A549 treated with Mapracorat at 1 μM for 4 hours (cell line): ENCODE results near the gene EIF2B1. TPM values are rescaled to one million over a fixed set of nuclear protein-coding genes. Genes with fewer than 3 reads are reported as not detected.

Experiments
- total RNA-seq: library from RNA; stranded (reverse); fragments of 200-300 nt; extraction: Qiagen RNA extraction; gene quantifications from 5 replicates; pipeline ENCODE4 v1.2.3, GENCODE V29; 2022

The EIF2B1 gene
- total RNA-seq = 29.4 to 35.4 TPM (median 33.7 TPM) in 5 replicates

DNA sequence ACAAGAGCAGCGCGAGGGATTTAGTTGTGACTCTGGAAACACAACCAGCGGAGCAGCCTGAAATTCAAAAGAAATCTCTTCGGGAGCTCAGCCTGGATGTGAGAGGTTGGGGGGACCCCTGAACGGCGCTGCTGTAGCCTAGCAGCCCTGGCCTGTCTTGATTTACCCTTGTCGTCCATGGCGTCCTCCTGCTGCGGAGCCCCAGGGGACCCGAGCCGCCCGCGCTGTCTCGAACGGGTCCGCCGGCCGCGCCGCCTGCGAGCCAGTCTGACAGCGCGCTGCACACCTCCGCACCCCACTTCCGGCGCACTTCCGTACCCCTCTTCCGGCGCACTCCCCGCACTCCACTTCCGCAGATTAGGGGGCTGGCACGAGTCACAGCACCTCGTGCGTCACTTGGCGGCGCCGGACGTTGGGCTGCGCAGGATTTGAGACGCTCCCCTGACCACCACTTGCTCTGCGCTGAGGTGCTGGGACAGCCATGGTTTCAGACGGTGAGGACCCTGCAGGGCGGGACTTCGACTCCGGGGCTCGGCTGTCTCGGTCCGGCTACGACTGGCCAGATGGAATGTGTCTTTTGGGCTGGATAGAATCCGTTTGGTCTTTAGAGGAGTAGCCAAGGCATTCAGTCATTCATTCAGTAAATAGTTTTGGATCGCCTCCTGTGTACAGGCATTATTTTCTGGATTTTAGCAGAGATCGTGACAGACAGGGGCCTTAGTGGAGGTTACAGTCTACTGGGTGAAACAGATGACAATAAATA lies at the start of gene EIF2B1, which contains the start of gene GTF2H3:
Gene EIF2B1, minus strand, starts transcription at position 308 of the 763 bp plus-strand sequence. Its CDS starts 129 bp downstream, at position 179.
Gene GTF2H3, plus strand, starts transcription at position 451 of the 763 bp plus-strand sequence. Its CDS starts 31 bp downstream, at position 482.

DNA sequence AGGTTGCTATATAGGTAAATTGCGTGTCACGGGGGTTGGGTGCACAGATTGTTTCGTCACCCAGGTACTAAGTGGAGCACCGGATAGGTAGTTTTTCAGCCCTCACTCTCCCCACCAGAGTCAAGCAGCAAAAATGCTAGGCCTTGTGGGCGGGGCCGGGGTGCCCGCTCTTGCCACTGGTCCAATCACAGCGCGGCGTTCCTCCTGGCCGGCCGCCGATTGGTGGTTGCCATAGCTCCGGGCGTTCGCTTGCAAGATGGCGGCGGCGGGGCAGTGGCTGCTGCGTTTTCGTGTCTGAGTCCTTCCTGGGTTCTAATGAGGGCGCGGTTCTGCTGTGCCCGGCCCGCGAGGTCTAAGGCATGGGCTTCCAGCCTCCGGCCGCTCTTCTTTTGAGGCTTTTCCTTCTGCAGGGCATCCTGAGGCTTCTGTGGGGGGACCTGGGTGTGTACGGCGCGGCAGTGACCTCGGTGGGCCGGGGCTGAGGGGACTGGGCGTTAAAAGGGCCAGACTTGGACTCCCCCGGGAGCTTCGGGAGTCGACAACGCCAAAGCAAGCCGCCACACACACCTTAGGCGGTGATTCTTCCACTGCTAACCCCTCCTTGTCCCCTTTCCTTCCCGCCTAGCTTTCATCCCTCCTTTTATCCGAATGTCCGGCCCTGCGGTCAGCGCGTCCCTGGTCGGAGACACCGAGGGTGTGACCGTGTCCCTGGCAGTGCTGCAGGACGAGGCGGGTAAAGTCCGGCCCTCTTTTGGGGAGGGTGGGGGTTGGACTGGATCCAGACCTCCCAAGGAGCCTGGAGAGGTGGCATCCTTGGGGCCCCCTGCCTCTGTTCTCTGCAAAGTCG lies 37.6 kb upstream of the EIF2B1 start, which contains the start of gene TCTN2:
Gene TCTN2, plus strand, starts transcription at position 232 of the 847 bp plus-strand sequence. Its CDS starts 128 bp downstream, at position 360.

DNA sequence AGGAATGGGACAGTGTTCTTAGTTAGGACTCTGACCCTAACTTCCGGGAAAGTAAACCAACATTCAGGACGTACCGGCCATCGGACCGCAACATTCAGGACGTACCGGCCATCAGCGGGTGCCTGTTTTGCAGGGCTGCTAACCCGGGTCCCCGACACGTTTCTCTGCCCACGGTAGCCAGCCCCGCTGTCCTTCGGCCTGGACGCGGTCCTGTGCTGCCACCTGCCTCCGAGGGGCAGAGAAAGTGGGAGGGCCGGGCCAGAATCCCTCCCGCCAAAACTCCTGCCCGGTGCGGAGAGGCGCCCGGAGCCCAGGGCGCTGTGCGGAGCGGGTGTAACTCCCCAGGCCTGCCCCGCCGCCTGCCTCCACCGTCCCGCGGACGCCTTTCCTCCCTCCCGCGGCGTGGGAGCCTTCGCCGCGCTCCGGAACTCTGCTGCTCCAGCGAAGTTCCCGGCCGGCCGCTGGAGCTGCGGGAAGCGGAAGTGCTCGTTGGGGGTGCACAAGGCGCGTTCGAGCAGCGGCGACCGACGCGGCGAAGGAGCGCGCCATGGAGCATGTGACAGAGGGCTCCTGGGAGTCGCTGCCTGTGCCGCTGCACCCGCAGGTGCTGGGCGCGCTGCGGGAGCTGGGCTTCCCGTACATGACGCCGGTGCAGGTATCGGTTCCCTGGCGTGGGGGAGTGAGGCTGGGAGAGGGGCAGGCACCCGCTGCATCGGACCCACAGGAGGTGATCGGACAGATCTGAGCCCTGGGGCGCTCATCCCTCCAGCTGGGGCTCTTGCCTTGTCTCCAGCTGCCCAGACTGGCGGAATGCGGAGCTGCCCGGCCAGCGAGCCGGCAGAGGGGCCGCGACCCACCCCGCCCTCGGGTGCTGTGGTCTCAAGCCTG lies 31.6 kb downstream of the EIF2B1 start, which contains the start of gene DDX55:
Gene DDX55, plus strand, starts transcription at position 498 of the 888 bp plus-strand sequence. Its CDS starts 50 bp downstream, at position 548.

Other genes with a start within 250 kb of the EIF2B1 start
- 50.2 to 54.8 TPM (median 53.6 TPM) in 5 replicates for gene KMT5A, start 249.6 kb downstream of the EIF2B1 start, total RNA-seq
- gene RILPL2, start 197.0 kb downstream of the EIF2B1 start, total RNA-seq = 1.5 to 2.0 TPM (median 1.6 TPM) in 5 replicates
- 16.8 to 21.8 TPM (median 19.8 TPM) in 5 replicates for gene SNRNP35, start 175.5 kb downstream of the EIF2B1 start, total RNA-seq
- 10.1 to 14.6 TPM (median 11.1 TPM) in 5 replicates for gene RILPL1, start 100.0 kb downstream of the EIF2B1 start, total RNA-seq
- gene TMED2, start 49.1 kb downstream of the EIF2B1 start, total RNA-seq = 168 to 201 TPM (median 187 TPM) in 5 replicates
- gene DDX55, start 31.6 kb downstream of the EIF2B1 start, total RNA-seq = 27.6 to 31.7 TPM (median 30.1 TPM) in 5 replicates
- gene GTF2H3, start 143 bp upstream of the EIF2B1 start, total RNA-seq = 22.4 to 39.1 TPM (median 28.0 TPM) in 5 replicates
- gene TCTN2, start 37.4 kb upstream of the EIF2B1 start, total RNA-seq = 11.7 to 13.9 TPM (median 13.5 TPM) in 5 replicates
- gene ATP6V0A2, start 78.7 kb upstream of the EIF2B1 start, total RNA-seq = 15.4 to 23.0 TPM (median 21.3 TPM) in 5 replicates
- gene DNAH10, start 128.6 kb upstream of the EIF2B1 start, total RNA-seq = 0.19 to 0.45 TPM (median 0.23 TPM) in 5 replicates